Osteoblast (primary cell): Measurements from ENCODE around the gene MTOR. TPM values are rescaled to one million over a fixed set of nuclear protein-coding genes. Genes with fewer than 3 reads are reported as not detected.
"Not testable (repeated sequence)": the region's sequence is repeated elsewhere in the genome, so short reads cannot be mapped to it uniquely, and the experiment has no call there.

ENCODE experiments used
- DNase-seq: peaks from one replicate; pipeline ENCODE4 v3.0.0; 2011; ENCODE audit warnings: low spot score, mixed read lengths; ENCODE audit not compliant: insufficient read length; ENCODE audit errors: missing footprints
- H2AFZ ChIP-seq: 2 replicates; pipeline ENCODE4 v1.6.0; 2011; ENCODE audit warnings: mild to moderate bottlenecking, low read length
- H3K27ac ChIP-seq: 2 replicates; pipeline ENCODE4 v1.5.1; 2011; ENCODE audit warnings: mild to moderate bottlenecking, low read depth, low read length, moderate library complexity
- H3K27me3 ChIP-seq: 2 replicates; pipeline ENCODE4 v1.6.0; 2012; ENCODE audit warnings: mild to moderate bottlenecking, control low read depth, inconsistent platforms, low read length, moderate library complexity; ENCODE audit not compliant: insufficient read depth
- H3K36me3 ChIP-seq: 2 replicates; pipeline ENCODE4 v1.5.1; 2011; ENCODE audit warnings: mild to moderate bottlenecking, low read length, control low read depth, moderate library complexity; ENCODE audit not compliant: insufficient read depth
- H3K4me1 ChIP-seq: 2 replicates; pipeline ENCODE4 v1.5.1; 2011; ENCODE audit warnings: mild to moderate bottlenecking, low read length, control low read depth, moderate library complexity; ENCODE audit not compliant: insufficient read depth
- H3K4me2 ChIP-seq: 2 replicates; pipeline ENCODE4 v1.6.0; 2011; ENCODE audit warnings: mild to moderate bottlenecking, low read length; ENCODE audit not compliant: insufficient read depth
- H3K4me3 ChIP-seq: fragments of 200-600 bp; sonication (generic); 3 replicates; pipeline ENCODE4 v1.5.1; 2012; ENCODE audit warnings: mild to moderate bottlenecking, low read length, inconsistent platforms; ENCODE audit not compliant: insufficient read depth
- H3K79me2 ChIP-seq: 2 replicates; pipeline ENCODE4 v1.6.0; 2012; ENCODE audit warnings: mild to moderate bottlenecking, low read length, control low read depth, inconsistent platforms; ENCODE audit not compliant: insufficient read depth
- H3K9me3 ChIP-seq: 2 replicates; pipeline ENCODE4 v1.5.1; 2011; ENCODE audit warnings: low read depth, low read length, control low read depth
- H4K20me1 ChIP-seq: 2 replicates; pipeline ENCODE4 v1.6.0; 2012; ENCODE audit warnings: mild to moderate bottlenecking, low read length, control low read depth; ENCODE audit not compliant: insufficient read depth
- total RNA-seq: library from RNA; depleted of rRNA; stranded (reverse); fragments of >200 nt; gene quantifications from 2 replicates; pipeline ENCODE4 v1.2.3, GENCODE V29; 2012
- TF ChIP-seq, protein P1 (sequence below): IDR thresholded peaks from 2 replicates; pipeline ENCODE4 v1.5.1; 2011; ENCODE audit warnings: mild to moderate bottlenecking, low read depth, low read length, moderate library complexity; ENCODE audit errors: extremely low read depth

MTOR gene
- total RNA-seq, 1 donor = 34.0 TPM

DNA sequence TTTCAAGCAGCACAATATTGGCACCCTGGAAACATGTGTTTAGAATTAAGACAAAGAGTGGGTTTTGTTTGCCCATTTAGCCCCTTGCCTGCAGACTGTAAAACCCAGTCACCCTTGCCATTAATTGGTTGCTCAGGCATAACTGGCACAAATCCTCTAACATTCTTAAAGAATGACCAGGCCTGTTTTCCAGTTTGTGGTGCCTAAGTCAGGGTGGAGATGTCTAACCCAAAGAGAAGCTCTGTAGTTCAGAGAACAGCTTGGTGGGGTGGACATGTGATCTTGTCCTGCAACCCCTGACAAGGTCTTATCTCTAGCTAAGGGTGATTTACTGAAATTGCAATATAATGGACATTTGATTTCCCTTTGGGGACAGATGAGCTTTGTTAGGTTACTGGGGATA, 82.0 kb downstream of the MTOR start:
- H3K4me3 ChIP-seq = no peak overlapping the region
- H3K27me3 ChIP-seq = no peaks in the 10 kb centered on the region
- peaks cover 6% of the 10 kb centered on the region for H4K20me1 ChIP-seq
- H3K36me3 ChIP-seq = no peaks in the 10 kb centered on the region
- no peak overlapping the region for H3K4me2 ChIP-seq
- H3K4me1 ChIP-seq = peaks cover 44% of the 10 kb centered on the region
- peak overlapping the region; percentile 34 for H3K27ac ChIP-seq
- H2AFZ ChIP-seq = no peak overlapping the region
- H3K9me3 ChIP-seq = no peaks in the 10 kb centered on the region
- H3K79me2 ChIP-seq = no peaks in the 10 kb centered on the region
- TF ChIP-seq, protein P1, sequence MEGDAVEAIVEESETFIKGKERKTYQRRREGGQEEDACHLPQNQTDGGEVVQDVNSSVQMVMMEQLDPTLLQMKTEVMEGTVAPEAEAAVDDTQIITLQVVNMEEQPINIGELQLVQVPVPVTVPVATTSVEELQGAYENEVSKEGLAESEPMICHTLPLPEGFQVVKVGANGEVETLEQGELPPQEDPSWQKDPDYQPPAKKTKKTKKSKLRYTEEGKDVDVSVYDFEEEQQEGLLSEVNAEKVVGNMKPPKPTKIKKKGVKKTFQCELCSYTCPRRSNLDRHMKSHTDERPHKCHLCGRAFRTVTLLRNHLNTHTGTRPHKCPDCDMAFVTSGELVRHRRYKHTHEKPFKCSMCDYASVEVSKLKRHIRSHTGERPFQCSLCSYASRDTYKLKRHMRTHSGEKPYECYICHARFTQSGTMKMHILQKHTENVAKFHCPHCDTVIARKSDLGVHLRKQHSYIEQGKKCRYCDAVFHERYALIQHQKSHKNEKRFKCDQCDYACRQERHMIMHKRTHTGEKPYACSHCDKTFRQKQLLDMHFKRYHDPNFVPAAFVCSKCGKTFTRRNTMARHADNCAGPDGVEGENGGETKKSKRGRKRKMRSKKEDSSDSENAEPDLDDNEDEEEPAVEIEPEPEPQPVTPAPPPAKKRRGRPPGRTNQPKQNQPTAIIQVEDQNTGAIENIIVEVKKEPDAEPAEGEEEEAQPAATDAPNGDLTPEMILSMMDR = no peak
- DNase-seq = peak; percentile 87

DNA sequence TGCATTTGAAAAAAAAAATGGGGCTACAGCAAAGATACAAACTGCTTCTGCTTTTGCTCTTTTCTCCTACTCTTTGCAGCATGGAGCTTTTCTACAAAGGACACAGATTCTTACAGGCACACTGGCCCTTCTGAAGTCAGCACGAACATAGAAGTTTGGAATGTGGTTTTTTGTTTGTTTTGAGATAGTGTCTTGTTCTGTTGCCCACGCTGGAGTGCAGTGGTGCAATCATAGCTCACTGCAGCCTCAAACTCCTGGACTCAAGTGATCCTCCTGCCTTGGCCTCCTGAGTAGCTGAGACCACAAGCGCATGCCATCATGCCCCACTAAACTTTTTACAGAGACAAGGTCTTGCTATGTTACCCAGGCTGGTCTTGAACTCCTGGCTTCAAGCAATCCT, 82.6 kb downstream of the MTOR start:
- peak; percentile 74 for DNase-seq

DNA sequence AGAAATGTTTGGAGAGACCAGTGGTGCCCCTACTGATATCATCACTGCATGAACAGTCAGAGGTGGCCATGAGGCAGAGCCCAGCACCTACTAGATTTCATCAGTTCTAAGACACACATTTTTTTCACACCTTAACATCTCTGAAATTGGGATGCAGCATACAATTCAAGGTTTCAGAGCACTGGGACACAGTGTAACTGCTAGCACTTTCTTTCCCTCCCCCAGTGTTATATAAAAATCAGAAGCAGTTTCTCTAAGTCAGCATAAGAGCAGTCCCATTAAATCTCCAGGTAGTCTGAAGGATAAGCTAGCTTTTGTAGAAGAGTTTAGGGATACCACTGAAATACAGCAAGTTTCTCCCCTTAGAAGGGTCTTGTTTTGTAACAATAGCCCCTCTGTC, 83.2 kb downstream of the MTOR start:
- Histone ChIP-seq H3K4me1 (peaks cover 47% of the 10 kb centered on the region), H3K79me2 (no peaks in the 10 kb centered on the region), H3K27me3 (no peaks in the 10 kb centered on the region), H3K4me2 (peak overlapping the region; percentile 41), H2AFZ (no peak overlapping the region), H3K36me3 (no peaks in the 10 kb centered on the region), H3K4me3 (no peak overlapping the region), H3K9me3 (no peaks in the 10 kb centered on the region), H4K20me1 (peaks cover 6% of the 10 kb centered on the region), H3K27ac (peak overlapping the region; percentile 31)
- TF ChIP-seq, protein P1 = no peak
- no peak for DNase-seq

More for the DNA sequence above, 82.6 kb downstream of the MTOR start:
- not testable (repeated sequence) for H3K36me3 ChIP-seq, H3K4me3 ChIP-seq, H3K9me3 ChIP-seq, H3K27me3 ChIP-seq, H3K79me2 ChIP-seq, H4K20me1 ChIP-seq, H2AFZ ChIP-seq
- Histone ChIP-seq H3K4me2 (peak overlapping the region; percentile 33), H3K4me1 (peaks cover 44% of the 10 kb centered on the region), H3K27ac (peak overlapping the region; percentile 34)

DNA sequence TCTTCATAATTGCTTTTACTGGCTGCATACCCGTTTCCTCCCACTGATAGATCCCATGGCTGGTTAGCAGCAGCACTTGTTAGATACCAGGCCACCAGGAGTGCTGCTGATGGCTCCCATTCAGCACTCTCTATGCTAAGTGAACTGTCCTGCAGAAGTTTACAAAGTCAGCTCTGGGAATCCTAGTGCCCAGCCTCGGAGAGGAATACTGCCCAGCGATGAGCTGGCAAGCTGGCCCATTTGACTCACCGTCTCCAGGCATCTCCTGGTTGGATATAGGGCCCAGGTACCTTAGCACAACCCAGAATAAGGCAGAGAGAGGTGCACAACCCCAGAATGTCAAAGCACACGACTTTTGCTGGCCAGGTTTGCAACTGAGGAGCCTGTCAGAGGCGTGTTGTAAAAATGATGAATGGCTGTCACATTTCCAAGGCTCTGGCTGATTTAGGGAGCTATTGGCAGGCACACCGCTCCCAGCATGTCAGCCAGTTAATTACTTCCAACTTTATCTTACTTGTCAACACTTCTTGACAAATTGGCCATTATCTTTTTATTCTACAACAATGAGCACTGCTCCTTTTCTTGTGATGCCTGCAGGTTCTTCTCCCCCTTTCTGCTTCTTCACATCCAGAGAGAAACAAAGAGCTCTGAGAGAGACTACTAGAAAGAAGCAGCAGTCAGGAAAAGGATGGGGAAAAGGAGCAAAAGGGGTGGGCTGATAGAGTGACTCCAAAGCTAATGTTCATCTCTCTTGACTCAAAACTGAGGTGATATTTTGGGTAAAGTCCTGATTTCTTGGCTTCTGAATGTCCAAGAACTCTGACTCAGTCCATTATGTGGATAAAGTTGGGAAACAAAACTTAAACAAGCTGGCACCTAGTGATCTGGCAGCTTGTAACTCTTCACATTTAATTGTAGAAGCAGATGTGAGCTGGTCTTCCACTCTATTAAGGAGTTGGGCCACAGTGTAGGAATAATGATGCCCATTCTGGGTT, 84.0 kb downstream of the MTOR start:
- Histone ChIP-seq H3K4me1 (peaks cover 48% of the 10 kb centered on the region), H2AFZ (no peak overlapping the region), H3K9me3 (no peaks in the 10 kb centered on the region), H3K27ac (peak overlapping the region; percentile 31), H3K4me3 (peak overlapping the region; percentile 17), H3K79me2 (no peaks in the 10 kb centered on the region), H3K36me3 (no peaks in the 10 kb centered on the region), H3K4me2 (peak overlapping the region; percentile 41), H4K20me1 (peaks cover 6% of the 10 kb centered on the region), H3K27me3 (no peaks in the 10 kb centered on the region)
- TF ChIP-seq, protein P1 = no peak
- peak; percentile 78 for DNase-seq
